UCSD-AML1 (cell line): ENCODE results near the gene P2RX4.
A peak's percentile ranks its signal among the peaks of the same experiment; 100 is the strongest.
"Not testable (repeated sequence)": the region's sequence is repeated elsewhere in the genome, so short reads cannot be mapped to it uniquely, and the experiment has no call there.

Experiments used
- DNase-seq: peaks from one replicate; lab custom pipeline; 2025; ENCODE audit not compliant: unreplicated experiment; lab: John Stamatoyannopoulos, UW

Gene P2RX4

GRCh38 chr12:121218588-121219352 lies 8.8 kb downstream of the P2RX4 start:
- DNase-seq, result no peak

- DNase-seq, result no peak
These were observed 9.5 kb downstream of the P2RX4 start for GRCh38 chr12:121219353-121219986.

GRCh38 chr12:121222847-121223246 lies 12.9 kb downstream of the P2RX4 start:
- DNase-seq, result no peak

- DNase-seq, result peak; percentile 36
These were observed 13.7 kb downstream of the P2RX4 start for GRCh38 chr12:121223292-121224285.

DNA sequence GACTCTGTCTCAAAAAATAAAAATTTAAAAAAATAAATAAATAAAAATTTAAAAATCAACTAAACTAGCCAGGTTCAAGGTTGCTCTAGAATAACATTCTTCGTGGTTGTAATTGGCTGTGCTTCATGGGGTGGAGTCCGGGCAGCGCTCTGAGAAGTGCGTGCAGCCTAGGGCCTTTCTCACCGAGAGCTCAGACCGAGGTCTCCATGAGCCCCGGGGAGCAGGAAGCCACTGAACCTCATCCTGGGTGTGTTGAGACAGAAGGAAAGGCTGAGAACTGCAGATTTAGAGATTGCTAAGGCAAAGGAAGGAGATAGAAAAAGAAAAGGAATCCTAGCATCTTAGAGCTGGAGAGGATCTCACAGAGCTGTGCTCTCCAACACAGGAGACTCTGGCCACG lies 14.7 kb downstream of the P2RX4 start:
- no peak for DNase-seq

DNA sequence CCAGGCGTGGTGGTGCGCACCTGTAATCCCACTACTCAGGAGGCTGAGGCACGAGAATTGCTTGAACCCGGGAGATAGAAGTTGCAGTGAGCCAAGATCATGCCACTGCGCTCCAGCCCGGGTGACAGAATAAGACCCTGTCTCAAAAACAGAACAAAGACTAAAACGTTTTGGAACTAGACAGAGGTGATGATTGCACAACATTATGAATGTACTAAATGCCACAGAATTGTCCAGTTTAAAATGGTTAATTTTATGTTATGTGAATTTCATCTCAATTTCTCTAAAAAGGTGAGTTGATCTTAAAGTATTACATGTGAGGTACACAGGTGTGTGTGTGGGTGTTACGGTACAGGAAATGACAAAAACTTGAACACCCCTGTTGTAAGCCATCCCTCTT lies 16.5 kb downstream of the P2RX4 start:
- DNase-seq, result no peak

DNA sequence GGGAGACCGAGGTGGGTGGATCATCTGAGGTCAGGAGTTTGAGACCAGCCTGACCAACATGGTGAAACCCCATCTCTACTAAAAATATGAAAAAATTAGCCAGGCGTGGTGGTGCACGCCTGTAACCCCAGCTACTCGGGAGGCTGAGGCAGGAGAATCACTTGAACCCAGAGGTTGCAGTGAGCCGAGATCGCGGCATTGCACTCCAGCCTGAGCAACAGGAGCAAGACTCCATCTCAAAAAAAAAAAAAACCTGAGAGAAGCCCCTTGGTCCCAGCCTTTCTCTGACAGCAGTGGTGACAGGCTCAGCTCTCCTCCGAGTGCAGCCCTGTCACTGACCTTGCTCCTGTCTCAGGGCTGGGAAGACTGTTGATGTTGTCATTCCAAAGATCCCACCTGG lies 16.9 kb downstream of the P2RX4 start:
- not testable (repeated sequence) for DNase-seq

- no peak for DNase-seq
These were observed 17.4 kb downstream of the P2RX4 start for GRCh38 chr12:121227294-121227693.

GRCh38 chr12:121228919-121229665 lies 19.2 kb downstream of the P2RX4 start:
- DNase-seq, result no peak

- peak; percentile 51 for DNase-seq
These were observed 20.1 kb downstream of the P2RX4 start for GRCh38 chr12:121229826-121230537.

GRCh38 chr12:121230538-121230907 lies 20.6 kb downstream of the P2RX4 start:
- no peak for DNase-seq

- DNase-seq, result no peak
These were observed 22.2 kb downstream of the P2RX4 start for GRCh38 chr12:121232163-121232562.

GRCh38 chr12:121232977-121233627 lies 23.2 kb downstream of the P2RX4 start:
- DNase-seq, result no peak

DNA sequence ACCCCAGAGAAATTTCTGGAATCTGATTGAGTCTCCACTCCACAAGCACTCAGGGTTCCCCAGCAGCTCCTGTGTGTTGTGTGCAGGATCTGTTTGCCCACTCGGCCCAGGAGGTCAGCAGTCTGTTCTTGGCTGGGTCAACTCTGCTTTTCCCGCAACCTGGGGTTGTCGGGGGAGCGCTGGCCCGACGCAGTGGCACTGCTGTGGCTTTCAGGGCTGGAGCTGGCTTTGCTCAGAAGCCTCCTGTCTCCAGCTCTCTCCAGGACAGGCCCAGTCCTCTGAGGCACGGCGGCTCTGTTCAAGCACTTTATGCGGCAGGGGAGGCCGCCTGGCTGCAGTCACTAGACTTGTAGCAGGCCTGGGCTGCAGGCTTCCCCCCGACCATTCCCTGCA lies 23.7 kb downstream of the P2RX4 start:
- no peak for DNase-seq

DNA sequence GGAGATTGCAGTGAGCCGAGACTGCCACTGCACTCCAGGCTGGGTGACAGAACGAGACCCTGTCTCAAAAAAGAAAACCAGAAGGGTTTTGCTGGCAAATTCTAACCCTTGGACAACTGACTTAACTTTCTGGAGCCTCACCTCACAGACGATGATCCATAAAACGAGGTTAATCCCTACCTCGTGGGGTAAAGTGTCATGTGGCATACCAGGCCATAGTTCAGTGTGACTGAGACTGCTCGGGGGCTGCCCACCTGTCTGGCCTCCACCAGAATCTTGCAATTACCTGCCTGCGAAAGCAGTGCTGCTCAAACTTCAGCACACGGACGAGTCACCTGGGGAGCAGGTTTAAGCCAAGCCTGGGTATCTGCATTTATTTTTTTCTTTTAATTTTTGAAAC lies 26.8 kb downstream of the P2RX4 start:
- DNase-seq, result no peak

GRCh38 chr12:121237415-121237814 lies 27.5 kb downstream of the P2RX4 start:
- DNase-seq, result no peak

DNA sequence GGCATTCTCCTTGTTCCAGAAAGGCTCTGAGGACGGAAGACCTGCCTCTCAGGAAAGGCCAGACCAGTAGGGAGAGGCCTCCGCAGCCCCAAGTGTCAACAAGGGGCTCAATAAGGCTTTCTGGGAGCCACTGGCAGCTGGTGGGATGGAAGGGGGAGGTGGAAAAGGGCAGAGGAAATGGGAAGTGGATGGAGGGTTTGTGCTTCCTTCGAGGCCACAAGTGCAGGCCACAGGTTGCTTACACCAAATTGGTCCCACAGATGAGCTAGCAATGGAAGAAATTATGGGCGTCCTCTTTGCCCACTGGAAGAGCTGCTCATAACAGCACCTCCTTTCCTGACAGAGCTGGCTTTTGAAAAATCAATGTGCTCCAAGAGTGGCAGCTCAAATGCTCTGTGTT lies 28.2 kb downstream of the P2RX4 start:
- DNase-seq, result no peak

DNA sequence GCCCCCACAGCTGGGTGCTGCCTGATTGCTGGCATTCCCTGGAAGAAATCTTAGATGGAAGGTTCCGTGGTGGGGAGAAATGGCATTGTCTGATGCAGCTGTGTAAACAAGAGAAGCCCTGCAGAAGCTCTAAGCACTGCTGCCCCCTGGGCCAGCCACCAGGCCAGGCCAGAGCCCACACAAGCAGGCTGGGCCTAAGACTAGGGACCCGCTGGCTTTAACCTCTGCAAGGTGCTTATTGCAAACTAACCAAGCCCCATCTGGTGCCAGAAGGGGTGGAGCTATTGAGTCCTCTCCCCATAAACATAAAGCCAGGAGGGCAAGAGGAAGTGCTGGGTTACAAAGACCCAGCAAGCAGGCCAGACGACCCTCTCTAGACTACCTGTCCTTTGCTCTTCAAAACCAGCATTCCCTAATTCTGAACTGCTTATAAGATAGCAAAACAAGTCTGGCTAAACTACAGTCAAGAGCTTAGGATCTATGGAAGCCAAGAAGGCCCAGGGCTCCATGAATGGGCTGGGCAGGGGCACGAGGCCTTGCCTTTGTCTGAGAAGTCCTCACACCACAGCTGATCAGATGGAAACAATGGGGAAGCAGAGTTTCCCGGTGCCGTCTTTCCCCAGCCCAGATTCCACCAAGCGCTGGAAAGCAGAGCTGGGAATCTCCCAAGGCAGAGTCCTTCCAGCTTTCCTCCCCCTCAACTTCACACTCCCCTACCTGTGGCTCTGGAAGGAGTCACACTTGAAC lies 28.8 kb downstream of the P2RX4 start:
- DNase-seq, result no peak
